Fibroblast of the aortic adventitia (primary cell): ENCODE data around the gene PPP4R3A. TPM values are rescaled to one million over a fixed set of nuclear protein-coding genes. Genes with fewer than 3 reads are reported as not detected.
"Not testable (repeated sequence)": the region's sequence is repeated elsewhere in the genome, so short reads cannot be mapped to it uniquely, and the experiment has no call there.

ENCODE experiments used
- DNase-seq: peaks from one replicate; pipeline ENCODE4 v3.0.0-alpha.2; 2010; ENCODE audit warnings: low read depth
- H3K4me3 ChIP-seq: 2 replicates; pipeline ENCODE4 v1.5.1; 2011; ENCODE audit warnings: low read depth, mild to moderate bottlenecking, control low read depth, low read length, moderate library complexity
- small RNA-seq: library from RNA; depleted of rRNA; stranded (forward); fragments of <200 nt; gene quantifications from one replicate; pipeline ENCODE3, GENCODE V24; 2012
- total RNA-seq: library from RNA; depleted of rRNA; stranded (reverse); fragments of >200 nt; gene quantifications from 2 replicates; pipeline ENCODE4 v1.2.3, GENCODE V29; 2012; ENCODE audit warnings: low replicate concordance
- TF ChIP-seq, protein P1 (sequence below): IDR thresholded peaks from 2 replicates; pipeline ENCODE4 v1.5.1; 2011; ENCODE audit warnings: mild to moderate bottlenecking, low read length, control low read depth, inconsistent platforms; ENCODE audit not compliant: insufficient read depth

Gene PPP4R3A
- total RNA-seq, 1 donor = 51.9 TPM

DNA sequence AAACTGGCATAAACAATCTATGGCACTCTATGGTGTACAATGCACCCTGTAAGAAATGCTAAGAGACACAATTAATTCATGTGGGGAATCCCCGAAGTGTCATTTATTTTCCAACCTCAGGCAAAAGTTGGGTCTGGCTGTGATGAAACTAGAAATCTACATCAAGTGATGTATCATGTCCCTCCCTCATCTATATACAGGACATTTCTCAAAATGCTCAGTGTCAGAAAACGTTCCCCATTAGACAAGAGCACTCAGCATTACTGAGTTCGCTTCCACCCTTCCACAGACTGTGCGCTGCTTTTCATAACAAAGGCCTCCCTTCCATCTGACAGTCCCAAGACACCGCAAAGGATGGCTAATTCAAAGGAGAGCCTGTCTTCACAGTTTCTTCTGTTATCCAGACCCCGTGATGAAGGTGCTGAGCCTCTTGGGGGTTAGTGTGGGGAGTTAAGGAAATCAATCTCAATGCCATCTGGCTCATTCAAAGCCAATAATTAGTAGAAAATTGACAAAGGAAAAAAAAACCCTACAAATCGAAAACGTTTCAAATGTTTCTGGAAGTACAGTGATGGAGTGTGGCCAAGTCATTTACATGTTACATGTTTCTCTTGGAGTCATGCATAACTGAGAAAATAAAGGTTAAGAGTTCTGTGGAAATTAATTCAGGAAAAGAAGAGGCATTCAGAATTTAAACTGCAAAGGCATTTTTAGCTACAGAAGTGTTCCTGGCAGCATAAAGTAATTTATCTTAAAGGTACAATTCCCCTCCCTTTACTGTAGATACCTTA, 100.0 kb downstream of the PPP4R3A start:
- no peak overlapping the region for H3K4me3 ChIP-seq
- TF ChIP-seq, protein P1, sequence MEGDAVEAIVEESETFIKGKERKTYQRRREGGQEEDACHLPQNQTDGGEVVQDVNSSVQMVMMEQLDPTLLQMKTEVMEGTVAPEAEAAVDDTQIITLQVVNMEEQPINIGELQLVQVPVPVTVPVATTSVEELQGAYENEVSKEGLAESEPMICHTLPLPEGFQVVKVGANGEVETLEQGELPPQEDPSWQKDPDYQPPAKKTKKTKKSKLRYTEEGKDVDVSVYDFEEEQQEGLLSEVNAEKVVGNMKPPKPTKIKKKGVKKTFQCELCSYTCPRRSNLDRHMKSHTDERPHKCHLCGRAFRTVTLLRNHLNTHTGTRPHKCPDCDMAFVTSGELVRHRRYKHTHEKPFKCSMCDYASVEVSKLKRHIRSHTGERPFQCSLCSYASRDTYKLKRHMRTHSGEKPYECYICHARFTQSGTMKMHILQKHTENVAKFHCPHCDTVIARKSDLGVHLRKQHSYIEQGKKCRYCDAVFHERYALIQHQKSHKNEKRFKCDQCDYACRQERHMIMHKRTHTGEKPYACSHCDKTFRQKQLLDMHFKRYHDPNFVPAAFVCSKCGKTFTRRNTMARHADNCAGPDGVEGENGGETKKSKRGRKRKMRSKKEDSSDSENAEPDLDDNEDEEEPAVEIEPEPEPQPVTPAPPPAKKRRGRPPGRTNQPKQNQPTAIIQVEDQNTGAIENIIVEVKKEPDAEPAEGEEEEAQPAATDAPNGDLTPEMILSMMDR = no peak
- no peak for DNase-seq

DNA sequence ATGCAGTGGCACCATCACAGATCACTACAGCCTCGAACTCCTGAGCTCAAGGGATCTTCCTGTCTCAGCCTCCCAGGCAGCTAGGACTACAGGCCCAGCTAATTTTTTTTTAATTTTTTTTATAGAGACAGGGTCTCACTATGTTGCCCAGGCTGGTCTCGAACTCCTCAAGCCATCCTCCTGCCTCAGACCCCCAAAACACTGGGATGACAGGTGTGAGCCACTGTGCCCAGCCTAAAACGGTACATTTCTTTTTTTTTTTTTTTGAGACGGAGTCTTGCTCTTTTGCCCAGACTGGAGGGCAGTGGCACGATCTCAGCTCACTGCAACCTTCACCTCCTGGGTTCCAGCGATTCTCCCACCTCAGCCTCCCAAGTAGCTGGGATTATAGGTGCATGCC, 100.9 kb downstream of the PPP4R3A start:
- DNase-seq, H3K4me3 ChIP-seq: not testable (repeated sequence)

Small RNA genes lying within 50 kb of the gene (small RNA-seq; reads per million reads assigned to genes)
- not detected for gene AL133373.1

Other genes starting within 250 kb of the PPP4R3A start
- gene CCDC88C, start 92.5 kb downstream of the PPP4R3A start, total RNA-seq = under 0.01 TPM in 1 of 2 replicates, not detected in the other
- 0.81 TPM in 1 of 2 replicates, not detected in the other for gene CATSPERB, start 221.8 kb upstream of the PPP4R3A start, total RNA-seq